ENCODE measurements around the gene FAM240A. TPM values are rescaled to one million over a fixed set of nuclear protein-coding genes. Genes with fewer than 3 reads are reported as not detected.

Gene FAM240A
- total RNA-seq, 3 donors from 2014 or later (not counting 1 experiment from before 2014, with no cell fraction given): not detected

DNA sequence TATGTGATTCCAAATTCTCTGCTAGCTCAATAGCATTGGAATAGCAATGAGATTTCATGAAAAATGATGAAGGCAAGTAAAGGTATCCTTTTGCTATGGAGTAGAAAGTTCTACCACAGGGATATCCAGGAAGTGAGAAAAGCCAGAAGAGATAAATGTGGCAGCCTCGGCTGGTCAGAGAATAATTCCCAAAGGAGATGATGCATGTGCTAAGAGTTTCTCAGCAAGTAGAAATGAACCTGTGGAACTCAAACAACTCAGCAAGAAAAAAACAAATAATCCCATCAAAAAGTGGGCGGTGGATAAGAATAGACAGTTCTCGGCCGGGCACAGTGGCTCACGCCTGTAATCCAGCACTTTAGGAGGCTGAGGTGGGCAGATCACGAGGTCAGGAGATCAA lies 42.9 kb downstream of the FAM240A start:
- H3K4me1 Mint-ChIP-seq: no peaks in the 10 kb centered on the region
- no peaks in the 10 kb centered on the region for H3K27me3 ChIP-seq (ENCODE audit: control insufficient read depth, insufficient read depth, low read length)
- H3K36me3 ChIP-seq (ENCODE audit: control insufficient read depth, insufficient read depth, low read length): no peaks in the 10 kb centered on the region
- H3K27me3 Mint-ChIP-seq (ENCODE audit: low read depth in 2 of 2): peaks cover 15 to 36% of the 10 kb centered on the region in 2 donors
- WGBS (ENCODE audit: insufficient coverage): 86% methylated on average over 6 of the region's 6 CpGs
- ATAC-seq (no peak), DNase-seq (no peak)
- TF ChIP-seq, protein P1, sequence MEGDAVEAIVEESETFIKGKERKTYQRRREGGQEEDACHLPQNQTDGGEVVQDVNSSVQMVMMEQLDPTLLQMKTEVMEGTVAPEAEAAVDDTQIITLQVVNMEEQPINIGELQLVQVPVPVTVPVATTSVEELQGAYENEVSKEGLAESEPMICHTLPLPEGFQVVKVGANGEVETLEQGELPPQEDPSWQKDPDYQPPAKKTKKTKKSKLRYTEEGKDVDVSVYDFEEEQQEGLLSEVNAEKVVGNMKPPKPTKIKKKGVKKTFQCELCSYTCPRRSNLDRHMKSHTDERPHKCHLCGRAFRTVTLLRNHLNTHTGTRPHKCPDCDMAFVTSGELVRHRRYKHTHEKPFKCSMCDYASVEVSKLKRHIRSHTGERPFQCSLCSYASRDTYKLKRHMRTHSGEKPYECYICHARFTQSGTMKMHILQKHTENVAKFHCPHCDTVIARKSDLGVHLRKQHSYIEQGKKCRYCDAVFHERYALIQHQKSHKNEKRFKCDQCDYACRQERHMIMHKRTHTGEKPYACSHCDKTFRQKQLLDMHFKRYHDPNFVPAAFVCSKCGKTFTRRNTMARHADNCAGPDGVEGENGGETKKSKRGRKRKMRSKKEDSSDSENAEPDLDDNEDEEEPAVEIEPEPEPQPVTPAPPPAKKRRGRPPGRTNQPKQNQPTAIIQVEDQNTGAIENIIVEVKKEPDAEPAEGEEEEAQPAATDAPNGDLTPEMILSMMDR (IDR thresholded peaks at IDR 0.05): no peak
- no peaks in the 10 kb centered on the region for H3K36me3 Mint-ChIP-seq
- H3K27ac Mint-ChIP-seq: no peak overlapping the region
- H3K27ac ChIP-seq (ENCODE audit: low read length): no peak overlapping the region
- no peak overlapping the region for H3K4me3 Mint-ChIP-seq
- H3K9me3 ChIP-seq (ENCODE audit: control insufficient read depth, insufficient read depth, low read length): no peaks in the 10 kb centered on the region
- H3K4me1 ChIP-seq (ENCODE audit: control insufficient read depth, insufficient read depth, low read length): no peaks in the 10 kb centered on the region
- no peaks in the 10 kb centered on the region for H3K9me3 Mint-ChIP-seq
- no peak overlapping the region for H3K4me3 ChIP-seq (ENCODE audit: low read length)
- intact Hi-C loops (cut with micrococcal nuclease): no loop called here

DNA sequence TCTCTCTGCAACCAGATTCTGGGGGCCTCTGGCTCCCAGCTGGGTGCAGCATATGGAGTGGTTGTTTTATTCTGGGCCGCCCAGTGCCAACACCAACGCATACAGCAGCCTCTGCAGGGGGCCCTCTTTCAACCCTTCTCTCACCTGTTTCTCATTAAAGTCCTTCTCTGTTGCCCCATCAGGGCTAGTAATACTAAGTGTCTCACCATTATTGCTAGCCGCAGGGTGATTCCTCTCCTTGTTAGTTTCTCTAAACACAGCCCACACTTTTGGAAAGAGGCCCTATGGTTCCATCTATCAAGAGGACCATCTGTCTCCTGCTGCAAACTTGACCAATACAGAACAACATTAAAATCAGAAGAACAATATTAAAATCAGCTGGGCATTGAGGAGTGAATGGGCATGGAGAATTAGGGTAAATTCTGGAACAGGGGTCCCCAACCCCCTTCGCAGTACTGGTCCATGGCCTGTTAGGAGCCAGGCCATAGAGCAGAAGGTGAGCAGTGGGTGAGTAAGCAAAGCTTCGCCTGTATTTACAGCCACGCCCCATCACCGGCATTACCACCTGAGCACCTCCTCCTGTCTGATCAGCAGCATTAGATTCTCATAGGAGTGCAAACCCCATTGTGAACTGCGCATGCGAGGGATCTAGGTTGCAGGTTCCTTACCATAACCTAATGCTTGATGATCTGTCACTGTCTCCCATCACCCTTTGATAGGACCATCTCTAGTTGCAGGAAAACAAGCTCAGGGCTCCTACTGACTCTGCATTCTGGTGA lies 44.6 kb downstream of the FAM240A start:
- TF ChIP-seq, protein P1 (IDR thresholded peaks at IDR 0.05): no peak
- Histone ChIP-seq H3K4me3 (ENCODE audit: low read length) (no peak overlapping the region), H3K9me3 (ENCODE audit: control insufficient read depth, insufficient read depth, low read length) (no peaks in the 10 kb centered on the region), H3K27me3 (ENCODE audit: control insufficient read depth, insufficient read depth, low read length) (no peaks in the 10 kb centered on the region), H3K4me1 (ENCODE audit: control insufficient read depth, insufficient read depth, low read length) (no peaks in the 10 kb centered on the region), H3K27ac (ENCODE audit: low read length) (no peak overlapping the region), H3K36me3 (ENCODE audit: control insufficient read depth, insufficient read depth, low read length) (no peaks in the 10 kb centered on the region)
- DNase-seq: no peak
- H3K36me3 Mint-ChIP-seq: no peaks in the 10 kb centered on the region
- H3K27me3 Mint-ChIP-seq (ENCODE audit: low read depth in 2 of 2): peaks cover 15 to 28% of the 10 kb centered on the region in 2 donors
- no peaks in the 10 kb centered on the region for H3K9me3 Mint-ChIP-seq
- no peak for ATAC-seq
- H3K4me3 Mint-ChIP-seq: no peak overlapping the region
- intact Hi-C loops (cut with micrococcal nuclease): no loop called here
- H3K27ac Mint-ChIP-seq: no peak overlapping the region
- no peaks in the 10 kb centered on the region for H3K4me1 Mint-ChIP-seq
- WGBS (ENCODE audit: insufficient coverage): 92% methylated on average over 9 of the region's 9 CpGs

DNA sequence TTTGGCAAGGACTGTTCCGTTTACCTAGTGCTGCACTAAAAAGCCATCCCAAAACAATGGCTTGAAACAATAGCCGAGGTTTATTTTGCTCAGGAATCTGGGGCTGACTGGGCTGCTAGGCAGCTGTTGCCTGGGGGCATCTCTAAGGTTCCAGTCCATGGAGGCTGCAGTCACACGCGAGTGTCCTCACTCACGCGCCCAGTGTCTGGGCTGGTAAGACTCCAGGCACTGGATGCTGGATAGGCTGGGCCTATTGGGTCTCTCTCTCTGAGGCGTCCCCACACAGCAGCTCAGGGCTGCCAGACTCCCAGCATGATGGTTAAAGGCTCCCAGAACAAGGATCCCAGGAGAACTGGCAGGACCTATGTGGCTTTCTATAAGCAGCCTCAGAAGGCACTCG lies 47.0 kb downstream of the FAM240A start:
- Mint-ChIP-seq H3K36me3 (no peaks in the 10 kb centered on the region), H3K27ac (no peak overlapping the region), H3K4me1 (no peaks in the 10 kb centered on the region), H3K9me3 (no peaks in the 10 kb centered on the region), H3K4me3 (no peak overlapping the region), H3K27me3 (ENCODE audit: low read depth in 2 of 2) (peaks cover 10 to 12% of the 10 kb centered on the region in 2 donors)
- ATAC-seq (no peak), DNase-seq (no peak)
- WGBS (ENCODE audit: insufficient coverage): 93% methylated on average over 8 of the region's 8 CpGs
- TF ChIP-seq, protein P1 (IDR thresholded peaks at IDR 0.05): no peak
- intact Hi-C loops (cut with micrococcal nuclease): no loop called here
- Histone ChIP-seq H3K4me1 (ENCODE audit: control insufficient read depth, insufficient read depth, low read length) (no peaks in the 10 kb centered on the region), H3K9me3 (ENCODE audit: control insufficient read depth, insufficient read depth, low read length) (no peaks in the 10 kb centered on the region), H3K36me3 (ENCODE audit: control insufficient read depth, insufficient read depth, low read length) (no peaks in the 10 kb centered on the region), H3K27ac (ENCODE audit: low read length) (no peak overlapping the region), H3K27me3 (ENCODE audit: control insufficient read depth, insufficient read depth, low read length) (no peaks in the 10 kb centered on the region), H3K4me3 (ENCODE audit: low read length) (no peak overlapping the region)

- no peak for ATAC-seq
- Mint-ChIP-seq H3K9me3 (no peaks in the 10 kb centered on the region), H3K27ac (no peak overlapping the region), H3K4me3 (no peak overlapping the region), H3K4me1 (no peaks in the 10 kb centered on the region), H3K27me3 (ENCODE audit: low read depth in 2 of 2) (peaks cover 5 to 7% of the 10 kb centered on the region in 2 donors), H3K36me3 (no peaks in the 10 kb centered on the region)
- DNase-seq: no peak
- intact Hi-C loops (cut with micrococcal nuclease): no loop called here
- H3K27ac ChIP-seq (ENCODE audit: low read length): no peak overlapping the region
- H3K36me3 ChIP-seq (ENCODE audit: control insufficient read depth, insufficient read depth, low read length): no peaks in the 10 kb centered on the region
- H3K9me3 ChIP-seq (ENCODE audit: control insufficient read depth, insufficient read depth, low read length): no peaks in the 10 kb centered on the region
- WGBS (ENCODE audit: insufficient coverage): 80% methylated on average over 6 of the region's 6 CpGs
- TF ChIP-seq, protein P1 (IDR thresholded peaks at IDR 0.05): no peak
- no peak overlapping the region for H3K4me3 ChIP-seq (ENCODE audit: low read length)
- H3K4me1 ChIP-seq (ENCODE audit: control insufficient read depth, insufficient read depth, low read length): no peaks in the 10 kb centered on the region
- no peaks in the 10 kb centered on the region for H3K27me3 ChIP-seq (ENCODE audit: control insufficient read depth, insufficient read depth, low read length)
These were observed 47.7 kb downstream of the FAM240A start for GRCh38 chr3:46660003-46660402.

Data from natural killer cell (primary cell).